AG04449 (cell line): ENCODE data around the gene SLC8B1.

Experiments used
- CTCF ChIA-PET: fragments of 350-600 bp; formaldehyde crosslinking; extraction: SDS; loops from one replicate; lab custom pipeline; 2021; ENCODE audit warnings: antibody characterized with exemption; lab: Yijun Ruan, JAX
- POLR2A ChIA-PET: fragments of 400-600, 350-600 bp; formaldehyde crosslinking; extraction: SDS; loops from one replicate; lab custom pipeline; 2020; ENCODE audit warnings: antibody characterized with exemption, inconsistent platforms; lab: Yijun Ruan, JAX
- DNase-seq: peaks from one replicate; pipeline ENCODE4 v3.0.0-alpha.2; 2010; ENCODE audit warnings: low read depth, low spot score
- H3K4me3 ChIP-seq: 2 replicates; pipeline ENCODE4 v1.5.1; 2011; ENCODE audit warnings: low read depth, mild to moderate bottlenecking, control low read depth, low read length
- CTCF ChIP-seq: IDR thresholded peaks from one replicate; pipeline ENCODE4 v1.5.1; 2011; ENCODE audit warnings: mild to moderate bottlenecking, moderate library complexity, low read length, control low read depth, inconsistent platforms; ENCODE audit not compliant: insufficient read depth; ENCODE audit errors: missing control alignments

SLC8B1 gene

DNA sequence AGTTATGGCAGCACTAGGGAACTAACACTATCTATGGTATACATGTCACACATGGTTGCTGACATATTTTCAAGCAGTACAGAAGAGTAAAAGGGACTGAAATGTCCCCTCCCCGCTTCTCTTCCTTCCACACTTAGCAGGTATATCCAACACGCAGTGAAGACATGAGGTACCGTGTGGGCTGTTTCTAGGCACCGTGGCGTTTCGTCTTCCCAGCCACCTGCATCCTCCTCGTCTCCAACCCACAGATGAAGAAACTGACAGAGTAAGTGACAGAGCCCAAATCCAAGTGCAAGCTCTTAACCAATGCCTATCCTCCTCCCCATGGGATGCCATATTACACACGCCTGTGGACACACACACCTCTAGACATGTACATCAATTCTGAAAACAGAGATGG is 32.4 kb downstream of the SLC8B1 start:
- DNase-seq: no peak
- ChIA-PET POLR2A (no interaction called here), CTCF (interaction anchor here (1.1 to 1.7 kb wide), 3 partner anchors 9 to 108 kb away, joined by 3 to 4 read pairs (median 4); no protein-coding TSS in a partner anchor)
- H3K4me3 ChIP-seq: no peak overlapping the region
- no peak for TF ChIP-seq CTCF

DNA sequence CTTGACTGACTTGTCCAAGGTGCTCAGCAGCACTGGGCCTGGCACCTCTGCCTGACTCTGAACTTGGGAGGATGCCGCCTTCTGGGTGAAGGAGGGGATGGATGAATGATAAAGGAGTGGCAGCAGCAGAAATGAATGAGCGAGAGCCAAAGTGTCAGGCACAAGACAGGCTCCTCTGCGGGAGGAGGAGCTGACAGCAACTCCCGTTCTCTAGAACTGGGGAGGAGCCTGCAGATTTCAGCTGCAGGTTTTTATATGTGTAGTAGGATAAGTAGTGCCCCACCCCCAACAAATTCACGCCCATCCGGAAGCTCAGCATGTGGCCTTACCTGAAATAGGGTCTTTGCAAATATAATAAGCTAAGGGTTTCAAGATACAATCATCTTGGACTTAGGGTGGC is 33.1 kb downstream of the SLC8B1 start:
- CTCF ChIA-PET: interaction anchor here (1.1 to 1.7 kb wide), 3 partner anchors 10 to 107 kb away, joined by 3 to 4 read pairs (median 4); no protein-coding TSS in a partner anchor

GRCh38 chr12:113299619-113300237 is 35.2 kb downstream of the SLC8B1 start:
- ChIA-PET POLR2A (interaction anchor here (0.5 to 0.8 kb wide), 2 partner anchors 79 to 115 kb away, joined by 3 read pairs; partner anchors contain the start of gene TPCN1), CTCF (interaction anchor here (1.1 to 3.8 kb wide), 3 partner anchors 12 to 126 kb away, joined by 3 to 24 read pairs (median 3); no protein-coding TSS in a partner anchor)
- peak; percentile 7 for DNase-seq
- TF ChIP-seq CTCF: no peak
- no peak overlapping the region for H3K4me3 ChIP-seq

More for the DNA sequence above, 33.1 kb downstream of the SLC8B1 start:
- no peak overlapping the region for H3K4me3 ChIP-seq
- no peak for TF ChIP-seq CTCF
- no peak for DNase-seq
- POLR2A ChIA-PET: no interaction called here

GRCh38 chr12:113298861-113299545 is 35.9 kb downstream of the SLC8B1 start:
- TF ChIP-seq CTCF: no peak
- no peak for DNase-seq
- ChIA-PET POLR2A (interaction anchor here (0.8 kb wide), 1 partner anchor 78 kb away, joined by 3 read pairs; the partner anchor contains the start of gene TPCN1), CTCF (interaction anchor here (1.0 to 3.8 kb wide), 3 partner anchors 12 to 124 kb away, joined by 3 to 24 read pairs (median 3); partner anchors contain the start of gene SDSL)
- H3K4me3 ChIP-seq: no peak overlapping the region

DNA sequence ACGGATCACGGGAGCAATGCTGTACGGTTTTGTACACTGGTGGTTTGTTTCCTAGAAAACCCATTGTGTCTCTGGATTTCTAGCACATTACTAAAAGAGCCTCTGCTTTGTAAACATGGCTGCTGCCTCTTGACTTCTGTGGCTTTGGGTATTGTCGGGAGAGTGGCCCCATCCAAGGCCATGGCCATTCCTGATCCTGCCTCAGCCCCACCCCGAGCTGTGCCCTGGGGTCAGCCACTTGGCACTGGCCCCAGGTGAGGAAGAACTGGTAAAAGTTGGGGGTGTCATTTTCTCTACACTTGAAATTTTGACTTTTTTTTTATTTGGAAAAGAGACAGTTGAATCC is 36.5 kb downstream of the SLC8B1 start:
- ChIA-PET POLR2A (no interaction called here), CTCF (interaction anchor here (1.0 to 3.8 kb wide), 3 partner anchors 13 to 124 kb away, joined by 3 to 24 read pairs (median 3); partner anchors contain the start of gene SDSL)
- no peak for TF ChIP-seq CTCF
- H3K4me3 ChIP-seq: no peak overlapping the region
- no peak for DNase-seq
